Activated T-cell treated with anti-CD3 and anti-CD28 coated beads, Interleukin-2, amount 50 U/mL, for 1 hour (primary cell): ENCODE data around the gene ATP13A1.

Experiments used
- DNase-seq: peaks from one replicate; pipeline ENCODE4 v3.0.0-alpha.2; 2020

Gene ATP13A1

GRCh38 chr19:19662344-19662743, 1.1 kb downstream of the ATP13A1 start:
- no peak for DNase-seq

- no peak for DNase-seq
Measured at GRCh38 chr19:19661675-19662251, 1.7 kb downstream of the ATP13A1 start.

DNA sequence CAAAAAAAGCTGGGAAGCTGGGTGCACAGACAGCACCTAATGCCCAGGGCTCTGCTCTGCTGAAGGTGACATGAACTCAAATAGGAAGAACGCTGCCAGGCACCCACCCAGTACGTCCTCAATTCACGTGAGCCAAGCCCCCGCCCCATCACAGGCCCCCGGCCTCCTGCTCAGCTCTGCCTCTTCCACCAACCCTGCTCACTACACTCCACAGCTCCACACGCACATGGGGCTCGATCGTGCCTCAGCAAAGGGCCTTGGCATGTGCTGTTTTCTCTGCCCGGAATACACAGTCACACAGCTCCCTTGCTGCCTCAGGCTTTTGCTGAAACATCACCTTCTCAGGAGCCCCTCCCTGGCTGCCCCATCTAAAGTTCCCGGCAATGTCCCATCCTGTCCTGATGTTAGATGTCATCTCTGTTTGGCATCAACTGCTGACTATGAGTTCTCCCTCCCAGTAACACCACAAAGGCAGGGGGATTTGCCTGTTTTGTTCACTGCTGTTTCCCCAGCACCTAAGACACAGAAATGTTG, 2.3 kb downstream of the ATP13A1 start:
- DNase-seq, result no peak

DNA sequence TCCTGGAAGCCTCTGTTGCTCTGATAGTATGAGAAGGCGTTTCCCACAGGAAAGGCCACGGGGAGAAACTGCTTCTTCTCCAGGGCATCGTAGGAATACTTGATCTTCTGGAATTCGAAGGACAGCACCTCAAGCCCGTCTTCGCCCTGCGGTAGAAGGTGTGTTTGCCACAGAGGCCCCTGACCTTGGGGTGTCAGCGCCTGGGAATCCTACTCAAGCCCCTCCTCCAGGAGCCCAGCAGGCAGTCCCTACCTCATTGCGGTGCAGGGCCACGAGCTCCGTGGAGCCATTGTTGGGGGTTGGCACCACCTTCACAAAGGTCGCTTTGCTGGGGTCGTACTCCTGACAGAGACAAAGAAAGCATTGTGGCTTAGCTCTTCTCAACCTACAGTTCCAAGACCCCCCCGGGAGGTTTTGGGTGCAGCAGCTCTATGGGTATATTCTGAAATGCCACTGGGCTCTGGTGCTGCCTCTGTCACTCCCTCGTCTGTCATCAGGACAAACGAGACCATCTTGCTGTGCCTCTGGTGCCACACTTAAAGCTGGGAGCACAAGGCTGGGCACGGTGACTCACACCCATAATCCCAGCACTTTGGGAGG, 3.7 kb downstream of the ATP13A1 start:
- no peak for DNase-seq

- no peak for DNase-seq
Measured at GRCh38 chr19:19657397-19657783, 6.1 kb downstream of the ATP13A1 start.

- no peak for DNase-seq
Measured at GRCh38 chr19:19656451-19657396, 6.8 kb downstream of the ATP13A1 start.

DNA sequence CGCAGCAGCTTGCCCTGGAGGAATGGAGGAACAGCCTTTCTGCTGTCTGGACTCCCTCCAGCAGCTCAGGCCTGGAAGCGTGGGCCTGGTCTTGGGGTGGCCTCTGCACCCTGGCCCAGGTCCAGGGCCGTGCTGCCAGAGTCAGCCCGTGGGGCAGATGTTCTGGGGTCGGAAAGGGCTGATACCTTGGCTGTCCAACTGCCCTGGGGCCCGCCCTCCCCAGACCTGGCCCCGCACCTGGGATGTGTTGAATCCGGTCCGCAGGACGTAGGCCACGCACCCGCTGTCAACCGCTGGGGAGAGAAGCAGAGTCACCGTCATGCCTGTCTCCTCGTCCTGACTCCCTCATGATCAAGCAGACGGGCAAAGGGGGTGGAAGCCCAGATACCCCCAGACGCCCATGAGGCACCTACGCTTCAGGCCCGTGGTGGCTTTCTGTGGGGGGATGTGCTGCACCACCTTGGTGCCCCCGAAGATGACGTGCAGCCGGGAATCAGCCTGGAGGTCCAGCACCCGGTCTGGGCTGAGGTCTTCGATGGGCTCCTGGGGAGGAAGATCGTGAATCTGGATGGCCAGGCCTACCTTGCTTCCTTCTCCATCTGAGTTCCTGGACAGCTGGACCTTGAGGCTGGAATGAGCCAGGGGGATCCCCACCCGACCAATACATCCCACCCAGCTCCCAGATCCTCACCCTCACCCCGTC, 7.7 kb downstream of the ATP13A1 start:
- DNase-seq, result no peak

DNA sequence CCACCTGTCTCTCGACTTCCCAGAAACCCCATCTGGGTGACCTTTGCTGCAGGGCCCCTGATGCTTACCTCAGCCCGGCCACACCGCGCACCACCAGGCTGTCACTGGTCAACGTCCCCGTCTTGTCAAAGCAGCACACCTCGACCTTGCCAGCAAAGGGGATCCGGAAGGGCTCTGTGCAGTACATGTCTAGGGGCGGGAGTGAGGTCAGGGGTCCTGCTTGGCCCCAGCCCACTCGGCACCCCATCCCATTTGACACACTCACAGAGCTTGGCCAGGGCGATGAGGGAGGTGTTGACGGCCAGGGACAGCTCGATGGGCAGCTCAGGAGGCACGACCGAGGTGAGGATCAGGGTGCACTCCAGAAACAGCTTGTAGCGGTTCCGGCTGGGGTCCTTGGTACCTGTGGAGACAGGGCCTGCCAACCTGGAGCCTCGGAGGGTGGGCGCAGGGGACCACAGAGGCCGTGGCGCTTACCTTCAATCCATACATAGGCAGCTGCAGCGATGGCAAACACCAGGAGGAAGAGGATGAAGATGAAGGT, 8.4 kb downstream of the ATP13A1 start:
- no peak for DNase-seq

DNA sequence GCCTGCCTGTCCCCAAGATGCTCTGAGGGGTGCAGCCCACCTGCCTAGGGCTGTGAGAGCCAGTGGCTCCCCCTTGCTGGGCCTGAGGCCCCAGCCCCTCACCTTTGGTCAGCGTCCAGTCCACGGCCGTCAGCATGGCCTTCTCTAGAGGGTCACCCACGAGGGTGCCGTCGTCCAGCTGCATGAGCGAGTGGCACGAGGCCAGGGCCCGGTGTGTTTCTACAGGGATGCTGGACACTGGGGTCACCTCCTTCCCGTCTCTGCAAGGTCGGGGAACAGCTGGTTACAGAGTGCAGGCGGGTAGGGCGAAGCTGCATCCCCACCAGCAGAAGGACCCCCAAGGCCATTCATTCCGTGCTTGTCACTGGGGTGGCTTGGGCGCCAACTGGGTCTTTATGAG, 9.0 kb downstream of the ATP13A1 start:
- DNase-seq, result no peak

GRCh38 chr19:19653597-19654147, 9.8 kb downstream of the ATP13A1 start:
- DNase-seq, result no peak

- DNase-seq, result no peak
Measured at GRCh38 chr19:19652482-19653295, 10.8 kb downstream of the ATP13A1 start.

DNA sequence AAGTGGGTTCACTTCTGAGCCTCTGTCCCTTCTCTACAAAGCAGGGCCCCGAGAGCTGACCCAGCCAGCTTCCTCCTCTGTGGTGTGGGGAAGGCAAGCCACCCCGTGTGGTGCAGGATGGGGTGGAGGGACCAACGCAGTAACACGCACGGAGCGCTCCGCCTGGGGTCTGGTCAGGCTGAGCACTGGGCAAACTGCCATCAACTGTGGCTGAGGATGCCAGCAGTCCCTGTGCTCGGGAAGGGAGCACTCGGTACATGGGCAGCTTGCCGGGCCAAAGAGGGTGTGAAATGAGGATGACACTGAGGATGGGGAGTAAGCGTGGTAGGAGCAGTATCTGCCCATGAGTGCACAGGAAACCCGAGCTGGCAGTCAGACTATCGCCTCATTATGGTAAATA, 12.4 kb downstream of the ATP13A1 start:
- DNase-seq, result no peak

DNA sequence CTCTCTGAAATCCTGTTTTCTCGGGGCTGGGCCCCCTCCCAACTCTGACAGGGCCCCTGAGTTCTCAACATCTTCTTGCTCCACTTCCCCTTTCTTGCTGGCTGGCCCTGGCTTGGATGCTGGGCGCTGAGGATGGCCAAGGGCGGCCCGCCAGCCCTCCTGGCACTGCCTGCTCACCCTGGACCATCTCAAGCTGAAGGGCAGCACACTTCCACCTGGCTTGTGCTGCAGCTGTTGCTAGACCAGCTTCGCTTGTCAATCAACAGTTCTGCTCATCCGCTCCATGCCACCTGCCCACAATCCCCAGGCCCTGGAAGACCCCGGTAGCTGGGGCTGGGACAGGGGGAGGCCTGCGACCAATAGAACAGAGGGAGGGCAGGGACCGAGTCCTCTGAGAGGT, 13.1 kb downstream of the ATP13A1 start:
- DNase-seq, result no peak

- no peak for DNase-seq
Measured at GRCh38 chr19:19649580-19649995, 13.9 kb downstream of the ATP13A1 start.

GRCh38 chr19:19649155-19649554, 14.3 kb downstream of the ATP13A1 start:
- DNase-seq, result no peak

DNA sequence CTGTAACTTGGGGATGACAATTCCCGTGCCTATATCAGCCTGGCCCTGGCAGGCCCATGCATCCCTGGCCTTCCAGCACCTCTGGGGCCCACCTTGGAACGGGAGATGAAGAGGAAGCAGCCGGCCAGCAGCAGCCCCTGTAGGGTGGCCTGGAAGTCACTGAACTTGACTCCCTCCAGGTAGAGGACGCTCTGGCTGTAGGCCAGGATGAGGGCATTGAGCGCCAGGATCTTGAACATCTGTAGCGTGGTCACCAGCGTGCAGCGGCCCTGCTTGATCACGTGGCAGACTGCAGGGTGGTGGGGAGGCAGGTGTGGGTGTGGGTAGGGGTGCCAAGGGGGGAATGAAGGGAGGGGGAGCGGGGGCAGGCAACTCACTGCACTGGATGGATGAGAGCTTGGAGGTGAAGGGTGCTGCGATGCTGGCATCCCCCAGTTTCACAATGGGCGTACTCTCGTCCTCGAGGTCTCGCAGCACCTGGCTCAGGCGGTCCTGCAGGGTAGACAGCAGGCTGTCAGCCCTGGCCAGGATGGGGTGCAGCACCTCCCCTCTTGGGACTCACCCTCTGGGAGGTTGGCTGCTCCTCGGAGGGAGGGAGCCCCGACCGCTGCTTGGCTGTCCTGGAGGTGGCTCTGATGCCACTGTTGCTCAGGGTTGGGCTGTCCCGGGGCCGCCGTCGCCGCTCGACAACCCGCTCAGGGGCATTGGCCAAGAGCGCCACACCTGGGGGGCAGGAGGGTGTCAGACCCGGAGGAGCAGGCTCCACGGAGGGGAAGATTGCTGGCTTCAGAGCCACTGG, 16.2 kb downstream of the ATP13A1 start:
- no peak for DNase-seq

DNA sequence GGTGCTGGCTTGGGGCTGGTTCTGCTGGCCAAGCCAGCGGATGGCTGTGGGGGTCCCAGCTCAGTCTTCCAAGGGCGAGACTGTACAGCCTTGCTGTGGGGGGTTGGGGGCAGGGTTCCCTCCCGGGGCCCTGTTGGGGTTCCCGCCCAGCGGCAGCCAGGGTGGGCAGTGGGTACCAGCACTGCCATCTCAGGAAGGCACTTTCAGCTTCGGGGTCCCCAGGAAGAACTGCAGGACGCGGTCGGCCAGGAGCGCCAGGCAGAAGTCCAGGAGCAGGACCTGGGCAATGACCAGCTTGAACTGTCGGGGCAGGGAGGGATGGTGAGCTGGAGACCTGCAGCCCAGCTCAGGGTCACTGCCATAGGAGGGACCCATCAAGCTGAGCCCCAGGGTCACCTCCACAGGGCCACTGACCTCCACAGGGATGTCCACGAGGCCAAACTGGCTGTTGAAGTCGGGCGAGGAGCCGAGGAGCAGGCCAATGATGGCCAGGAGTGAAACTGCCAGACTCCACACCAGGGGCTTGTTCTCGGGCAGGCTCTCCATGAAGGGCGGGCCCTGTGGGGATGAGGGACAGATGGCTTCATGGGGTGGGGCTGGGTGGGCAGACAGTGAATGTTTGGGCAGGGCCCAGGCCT, 18.1 kb downstream of the ATP13A1 start:
- no peak for DNase-seq

- no peak for DNase-seq
Measured at GRCh38 chr19:19644054-19644388, 19.5 kb downstream of the ATP13A1 start.

DNA sequence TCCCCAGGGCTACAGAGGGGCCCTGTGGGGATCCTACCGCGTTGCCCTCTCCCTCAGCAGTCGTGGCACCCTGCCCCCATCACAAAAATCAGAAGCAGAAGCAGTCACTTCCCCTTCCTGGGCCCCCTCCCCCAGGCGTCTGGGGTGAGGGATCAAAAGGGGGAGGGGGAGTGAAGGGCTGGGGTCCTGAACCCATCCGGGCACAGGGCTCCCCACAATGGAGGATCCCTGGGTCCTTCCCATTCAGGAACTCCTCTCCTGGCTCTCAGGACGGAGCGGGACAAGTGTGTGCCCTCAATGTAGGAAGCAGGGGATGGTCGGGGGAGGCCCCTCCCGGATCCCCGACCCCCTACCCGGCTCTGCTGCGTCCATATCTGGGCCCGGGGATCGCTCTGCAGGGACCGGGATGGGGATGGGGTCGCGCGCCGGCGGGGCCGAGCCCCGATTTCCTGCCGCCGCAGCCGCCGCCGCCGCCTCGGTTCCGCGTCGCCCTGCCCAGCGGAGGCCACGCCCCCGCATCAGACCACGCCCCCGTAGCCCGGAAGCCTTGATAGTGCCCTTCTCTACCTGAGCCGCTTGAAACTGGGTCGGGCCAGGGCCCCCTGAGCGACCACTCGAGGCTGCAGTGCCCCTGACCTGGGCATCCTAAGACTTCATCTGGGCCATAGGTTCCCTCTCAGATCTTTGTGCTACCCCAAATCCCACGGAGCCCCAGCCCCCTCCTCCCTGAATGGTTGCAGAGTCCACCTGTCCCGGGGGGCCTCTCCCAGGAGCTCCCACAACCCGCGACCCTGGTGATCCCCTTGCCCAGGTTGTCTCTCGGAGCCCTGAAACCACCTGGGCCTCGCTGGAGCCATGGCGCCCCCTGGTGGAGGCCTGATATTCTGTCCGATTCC, 20.1 kb downstream of the ATP13A1 start, which contains the start of gene GMIP:
Gene GMIP, minus strand, starts transcription at position 500 of the 896 bp plus-strand sequence. Its CDS starts 128 bp downstream, at position 372.
- DNase-seq, result peak; percentile 92
